Parathyroid adenoma (tissue), 2 donors: ENCODE data around the gene CNNM3.

Source experiments
- H2AFZ ChIP-seq: fragments of 300-600 bp; sonication (generic); one replicate; pipeline ENCODE4 v1.7.0; 2017; ENCODE audit warnings: antibody characterized with exemption, mild to moderate bottlenecking
- H3K27ac ChIP-seq: fragments of 300-600 bp; sonication (generic); one replicate; pipeline ENCODE4 v1.7.0; 2017
- H3K27me3 ChIP-seq: fragments of 300-600 bp; sonication (generic); one replicate; pipeline ENCODE4 v1.7.0; 2017; ENCODE audit warnings: low read length; ENCODE audit not compliant: control insufficient read depth, insufficient read depth
- H3K36me3 ChIP-seq: fragments of 300-600 bp; sonication (generic); one replicate; pipeline ENCODE4 v1.7.0; 2017; ENCODE audit warnings: low read length; ENCODE audit not compliant: control insufficient read depth, insufficient read depth
- H3K4me1 ChIP-seq: fragments of 300-600 bp; sonication (generic); one replicate; pipeline ENCODE4 v1.7.0; 2017; ENCODE audit warnings: control low read depth
- H3K4me2 ChIP-seq: fragments of 300-600 bp; sonication (generic); one replicate; pipeline ENCODE4 v1.7.0; 2017; ENCODE audit warnings: low read length
- H3K4me3 ChIP-seq: fragments of 300-600 bp; sonication (generic); one replicate; pipeline ENCODE4 v1.7.0; 2017; ENCODE audit warnings: low read depth, low read length
- H3K79me2 ChIP-seq: fragments of 300-600 bp; sonication (generic); one replicate; pipeline ENCODE4 v1.7.0; 2017; ENCODE audit warnings: control low read depth
- H3K9ac ChIP-seq: fragments of 300-600 bp; sonication (generic); one replicate; pipeline ENCODE4 v1.7.0; 2017; ENCODE audit warnings: mild to moderate bottlenecking
- H3K9me3 ChIP-seq: fragments of 300-600 bp; sonication (generic); one replicate; pipeline ENCODE4 v1.7.0; 2017; ENCODE audit warnings: low read length; ENCODE audit not compliant: control insufficient read depth
- TF ChIP-seq, protein P1 (sequence below): fragments of 300-600 bp; sonication (generic); IDR thresholded peaks from one replicate; pipeline ENCODE4 v1.7.0; 2017; ENCODE audit warnings: antibody characterized with exemption, mild to moderate bottlenecking
- donor health status: primary hyperparathyroidism.

Gene CNNM3

GRCh38 chr2:96882230-96882629 is 66.2 kb downstream of the CNNM3 start:
- H3K79me2 ChIP-seq = no peaks in the 10 kb centered on the region
- no peak overlapping the region for H3K4me2 ChIP-seq
- H2AFZ ChIP-seq = no peak overlapping the region
- TF ChIP-seq, protein P1, sequence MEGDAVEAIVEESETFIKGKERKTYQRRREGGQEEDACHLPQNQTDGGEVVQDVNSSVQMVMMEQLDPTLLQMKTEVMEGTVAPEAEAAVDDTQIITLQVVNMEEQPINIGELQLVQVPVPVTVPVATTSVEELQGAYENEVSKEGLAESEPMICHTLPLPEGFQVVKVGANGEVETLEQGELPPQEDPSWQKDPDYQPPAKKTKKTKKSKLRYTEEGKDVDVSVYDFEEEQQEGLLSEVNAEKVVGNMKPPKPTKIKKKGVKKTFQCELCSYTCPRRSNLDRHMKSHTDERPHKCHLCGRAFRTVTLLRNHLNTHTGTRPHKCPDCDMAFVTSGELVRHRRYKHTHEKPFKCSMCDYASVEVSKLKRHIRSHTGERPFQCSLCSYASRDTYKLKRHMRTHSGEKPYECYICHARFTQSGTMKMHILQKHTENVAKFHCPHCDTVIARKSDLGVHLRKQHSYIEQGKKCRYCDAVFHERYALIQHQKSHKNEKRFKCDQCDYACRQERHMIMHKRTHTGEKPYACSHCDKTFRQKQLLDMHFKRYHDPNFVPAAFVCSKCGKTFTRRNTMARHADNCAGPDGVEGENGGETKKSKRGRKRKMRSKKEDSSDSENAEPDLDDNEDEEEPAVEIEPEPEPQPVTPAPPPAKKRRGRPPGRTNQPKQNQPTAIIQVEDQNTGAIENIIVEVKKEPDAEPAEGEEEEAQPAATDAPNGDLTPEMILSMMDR = no peak
- no peak overlapping the region for H3K27ac ChIP-seq
- no peaks in the 10 kb centered on the region for H3K27me3 ChIP-seq
- H3K9ac ChIP-seq = no peak overlapping the region
- H3K36me3 ChIP-seq = no peaks in the 10 kb centered on the region
- H3K4me3 ChIP-seq = no peak overlapping the region
- no peaks in the 10 kb centered on the region for H3K4me1 ChIP-seq
- H3K9me3 ChIP-seq = no peaks in the 10 kb centered on the region

DNA sequence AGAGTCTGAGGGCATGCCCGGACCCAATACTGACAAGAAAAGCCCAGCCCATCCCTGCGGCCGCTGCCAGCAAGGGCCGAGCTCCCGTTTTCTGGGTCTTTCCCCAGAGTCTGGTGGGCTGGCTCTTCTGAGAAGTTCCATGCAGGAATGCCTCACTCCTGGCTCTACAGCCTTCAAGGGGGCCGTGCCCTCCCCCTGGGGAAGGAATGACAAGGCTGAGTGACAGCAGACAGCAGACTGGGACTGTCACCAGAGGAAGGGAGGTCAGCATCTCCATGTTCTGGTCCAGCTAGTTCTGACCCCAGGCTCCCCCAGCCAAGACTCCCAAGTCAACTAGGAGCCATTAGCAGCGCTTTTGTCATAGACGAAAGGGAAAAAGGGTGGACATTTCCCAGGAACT is 66.8 kb downstream of the CNNM3 start:
- Histone ChIP-seq H3K4me1 (no peaks in the 10 kb centered on the region), H3K4me2 (no peak overlapping the region), H3K27me3 (no peaks in the 10 kb centered on the region), H2AFZ (no peak overlapping the region), H3K9me3 (no peaks in the 10 kb centered on the region), H3K4me3 (no peak overlapping the region), H3K36me3 (no peaks in the 10 kb centered on the region), H3K9ac (no peak overlapping the region), H3K27ac (no peak overlapping the region), H3K79me2 (no peaks in the 10 kb centered on the region)
- TF ChIP-seq, protein P1 = no peak

- H3K36me3 ChIP-seq = no peaks in the 10 kb centered on the region
- H3K79me2 ChIP-seq = no peaks in the 10 kb centered on the region
- no peak overlapping the region for H3K27ac ChIP-seq
- H3K4me3 ChIP-seq = no peak overlapping the region
- TF ChIP-seq, protein P1 = no peak
- H3K4me1 ChIP-seq = no peaks in the 10 kb centered on the region
- no peak overlapping the region for H2AFZ ChIP-seq
- no peaks in the 10 kb centered on the region for H3K27me3 ChIP-seq
- no peaks in the 10 kb centered on the region for H3K9me3 ChIP-seq
- H3K4me2 ChIP-seq = no peak overlapping the region
- H3K9ac ChIP-seq = no peak overlapping the region
Measured at GRCh38 chr2:96883306-96883705, 67.2 kb downstream of the CNNM3 start.
